Liver (tissue), 9 donors: ENCODE results near the gene ITGB1. TPM values are rescaled to one million over a fixed set of nuclear protein-coding genes. Genes with fewer than 3 reads are reported as not detected.

Source experiments
- DNase-seq: peaks from one replicate; pipeline ENCODE4 v3.0.0-alpha.2; 2017; ENCODE audit warnings: low spot score
- H3K27ac ChIP-seq, 2 donors: one replicate each; pipeline ENCODE4 v1.7.0; 2013; ENCODE audit warnings: inconsistent platforms in 2 of 2, low read length in 2 of 2, control low read depth in 1 of 2, low read depth in 1 of 2, mild to moderate bottlenecking in 1 of 2
- H3K27me3 ChIP-seq, 4 donors: one replicate each; pipeline versions ENCODE4 v1.6.1 to v1.7.0; 2013; ENCODE audit warnings: low read length in 3 of 4, inconsistent platforms in 1 of 4, mild to moderate bottlenecking in 1 of 4, moderate library complexity in 1 of 4; ENCODE audit not compliant: control insufficient read depth in 4 of 4, insufficient read depth in 4 of 4
- H3K36me3 ChIP-seq, 4 donors: one replicate each; pipeline versions ENCODE4 v1.6.1 to v1.7.0; 2013; ENCODE audit warnings: low read length in 3 of 4, mild to moderate bottlenecking in 3 of 4, low read depth in 1 of 4, moderate library complexity in 1 of 4; ENCODE audit not compliant: control insufficient read depth in 4 of 4, insufficient read depth in 3 of 4
- H3K4me1 ChIP-seq, 4 donors: one replicate each; pipeline versions ENCODE4 v1.6.1 to v1.7.0; 2013; ENCODE audit warnings: low read length in 3 of 4, mild to moderate bottlenecking in 3 of 4, moderate library complexity in 1 of 4; ENCODE audit not compliant: control insufficient read depth in 4 of 4, insufficient read depth in 4 of 4
- H3K4me3 ChIP-seq, 3 donors: one replicate each; pipeline versions ENCODE4 v1.6.1 to v1.7.0; 2013; ENCODE audit warnings: low read length in 3 of 3, control low read depth in 1 of 3, low read depth in 1 of 3, mild to moderate bottlenecking in 1 of 3
- H3K9ac ChIP-seq, 2 donors: one replicate each; pipeline ENCODE4 v1.7.0; 2013; ENCODE audit warnings: low read length in 2 of 2, mild to moderate bottlenecking in 2 of 2, moderate library complexity in 2 of 2, control low read depth in 1 of 2, low read depth in 1 of 2
- H3K9me3 ChIP-seq, 4 donors: one replicate each; pipeline versions ENCODE4 v1.6.1 to v1.7.0; 2013; ENCODE audit warnings: low read length in 3 of 4; ENCODE audit not compliant: control insufficient read depth in 4 of 4
- ATF3 ChIP-seq: IDR thresholded peaks from 2 replicates; pipeline ENCODE4 v1.6.1; 2016; ENCODE audit warnings: antibody characterized with exemption
- EGR1 ChIP-seq, 2 donors: IDR thresholded peaks; 2 replicates each; pipeline ENCODE4 v1.6.1; 2016 to 2018; ENCODE audit warnings: antibody characterized with exemption in 2 of 2, low read depth in 2 of 2
- FOXA1 ChIP-seq: IDR thresholded peaks from 2 replicates; pipeline ENCODE4 v1.6.1; 2016; ENCODE audit warnings: antibody characterized with exemption
- FOXA2 ChIP-seq: IDR thresholded peaks from 2 replicates; pipeline ENCODE4 v1.6.1; 2016; ENCODE audit warnings: antibody characterized with exemption
- HNF4A ChIP-seq, 2 donors: conservative IDR thresholded peaks; 2 replicates each; pipeline ENCODE4 v1.6.1; 2016; ENCODE audit warnings: antibody characterized with exemption in 2 of 2, mild to moderate bottlenecking in 2 of 2
- HNF4G ChIP-seq: IDR thresholded peaks from 2 replicates; pipeline ENCODE4 v1.6.1; 2016; ENCODE audit warnings: antibody characterized with exemption
- JUND ChIP-seq, 2 donors: IDR thresholded peaks; 2 replicates each; pipeline ENCODE4 v1.6.1; 2016; ENCODE audit warnings: antibody characterized with exemption in 2 of 2
- NR2F2 ChIP-seq: IDR thresholded peaks from 2 replicates; pipeline ENCODE4 v1.6.1; 2016; ENCODE audit warnings: antibody characterized with exemption
- RAD21 ChIP-seq, 2 donors: IDR thresholded peaks; 2 replicates each; pipeline ENCODE4 v1.6.1; 2016; ENCODE audit warnings: antibody characterized with exemption in 2 of 2, mild to moderate bottlenecking in 2 of 2
- RXRA ChIP-seq, 2 donors: IDR thresholded peaks; 2 replicates each; pipeline ENCODE4 v1.6.1; 2017 to 2018; ENCODE audit warnings: antibody characterized with exemption in 2 of 2, mild to moderate bottlenecking in 1 of 2
- SP1 ChIP-seq: IDR thresholded peaks from 2 replicates; pipeline ENCODE4 v1.6.1; 2018; ENCODE audit warnings: antibody characterized with exemption, mild to moderate bottlenecking
- TAF1 ChIP-seq: conservative IDR thresholded peaks from 2 replicates; pipeline ENCODE4 v1.6.1; 2016; ENCODE audit warnings: antibody characterized with exemption, mild to moderate bottlenecking
- YY1 ChIP-seq: IDR thresholded peaks from 2 replicates; pipeline ENCODE4 v1.6.1; 2016; ENCODE audit warnings: antibody characterized with exemption, mild to moderate bottlenecking
- ZBTB33 ChIP-seq: IDR thresholded peaks from 2 replicates; pipeline ENCODE4 v1.6.1; 2016; ENCODE audit warnings: antibody characterized with exemption
- WGBS: extraction: QIAGEN DNeasy Blood & Tissue Kit; methylation state at CpG from one replicate; pipeline ENCODE4 v1.1.7; 2013; 5-methylcytosine and 5-hydroxymethylcytosine counted together
- polyA plus RNA-seq, 2 donors: library from polyadenylated mRNA; stranded (reverse) in 1 of 2; unstranded in 1 of 2; fragments of 200-250 nt in 1 of 2; fragments of >200 nt in 1 of 2; fragmentation: Nextera tagmentation in 1 of 2; extraction: Ambion mirVana in 1 of 2; gene quantifications; one replicate each; pipeline versions ENCODE4 v1.2.1 to v1.2.3, GENCODE V29; 2013 to 2015
- total RNA-seq, 2 donors: library from RNA; depleted of rRNA; stranded (reverse); fragments of >200 nt; gene quantifications; one replicate each; pipeline ENCODE4 v1.2.3, GENCODE V29; 2014
- TF ChIP-seq, protein P1 (sequence below): IDR thresholded peaks from 2 replicates; pipeline ENCODE4 v1.6.1; 2016; ENCODE audit warnings: antibody characterized with exemption, mild to moderate bottlenecking
- TF ChIP-seq, protein P2 (sequence below): IDR thresholded peaks from 2 replicates; pipeline ENCODE4 v1.6.1; 2016; ENCODE audit warnings: antibody characterized with exemption
- donor health status: healthy.
- donor health status: healthy.
- donor health status: healthy.
- donor health status: healthy.
- donor health status: healthy.

The ITGB1 gene
- total and polyA plus RNA-seq, 4 donors: 109 to 308 (median 221) TPM

DNA sequence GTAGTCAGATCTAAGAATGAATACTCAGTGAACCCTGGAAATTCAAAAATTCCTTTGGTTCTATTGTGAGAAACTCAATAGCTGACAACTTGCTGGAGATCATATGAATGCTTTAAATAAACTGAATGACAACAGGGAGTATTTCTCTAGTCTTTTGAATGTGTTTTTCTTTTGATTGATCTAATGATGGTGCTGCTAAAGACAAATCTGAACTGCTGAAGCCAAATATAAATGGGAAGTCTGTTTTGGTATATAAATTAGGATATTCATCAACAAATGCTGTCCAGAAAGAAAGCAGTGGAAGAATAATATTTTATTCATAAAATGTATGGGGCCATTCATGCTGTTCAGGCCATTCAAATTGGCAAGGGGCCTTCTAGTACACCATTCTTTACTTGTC, 79.4 kb downstream of the ITGB1 start (continued):
- TF ChIP-seq, protein P1, sequence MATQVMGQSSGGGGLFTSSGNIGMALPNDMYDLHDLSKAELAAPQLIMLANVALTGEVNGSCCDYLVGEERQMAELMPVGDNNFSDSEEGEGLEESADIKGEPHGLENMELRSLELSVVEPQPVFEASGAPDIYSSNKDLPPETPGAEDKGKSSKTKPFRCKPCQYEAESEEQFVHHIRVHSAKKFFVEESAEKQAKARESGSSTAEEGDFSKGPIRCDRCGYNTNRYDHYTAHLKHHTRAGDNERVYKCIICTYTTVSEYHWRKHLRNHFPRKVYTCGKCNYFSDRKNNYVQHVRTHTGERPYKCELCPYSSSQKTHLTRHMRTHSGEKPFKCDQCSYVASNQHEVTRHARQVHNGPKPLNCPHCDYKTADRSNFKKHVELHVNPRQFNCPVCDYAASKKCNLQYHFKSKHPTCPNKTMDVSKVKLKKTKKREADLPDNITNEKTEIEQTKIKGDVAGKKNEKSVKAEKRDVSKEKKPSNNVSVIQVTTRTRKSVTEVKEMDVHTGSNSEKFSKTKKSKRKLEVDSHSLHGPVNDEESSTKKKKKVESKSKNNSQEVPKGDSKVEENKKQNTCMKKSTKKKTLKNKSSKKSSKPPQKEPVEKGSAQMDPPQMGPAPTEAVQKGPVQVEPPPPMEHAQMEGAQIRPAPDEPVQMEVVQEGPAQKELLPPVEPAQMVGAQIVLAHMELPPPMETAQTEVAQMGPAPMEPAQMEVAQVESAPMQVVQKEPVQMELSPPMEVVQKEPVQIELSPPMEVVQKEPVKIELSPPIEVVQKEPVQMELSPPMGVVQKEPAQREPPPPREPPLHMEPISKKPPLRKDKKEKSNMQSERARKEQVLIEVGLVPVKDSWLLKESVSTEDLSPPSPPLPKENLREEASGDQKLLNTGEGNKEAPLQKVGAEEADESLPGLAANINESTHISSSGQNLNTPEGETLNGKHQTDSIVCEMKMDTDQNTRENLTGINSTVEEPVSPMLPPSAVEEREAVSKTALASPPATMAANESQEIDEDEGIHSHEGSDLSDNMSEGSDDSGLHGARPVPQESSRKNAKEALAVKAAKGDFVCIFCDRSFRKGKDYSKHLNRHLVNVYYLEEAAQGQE: no peak
- TF ChIP-seq SP1: no peak
- no peak for TF ChIP-seq FOXA1
- TF ChIP-seq, protein P2, sequence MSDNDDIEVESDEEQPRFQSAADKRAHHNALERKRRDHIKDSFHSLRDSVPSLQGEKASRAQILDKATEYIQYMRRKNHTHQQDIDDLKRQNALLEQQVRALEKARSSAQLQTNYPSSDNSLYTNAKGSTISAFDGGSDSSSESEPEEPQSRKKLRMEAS: no peak

- no peak overlapping the region for H3K9ac ChIP-seq
- H3K36me3 ChIP-seq: no peaks in the 10 kb centered on the region
- H3K9me3 ChIP-seq: no peaks in the 10 kb centered on the region
- no peaks in the 10 kb centered on the region for H3K4me1 ChIP-seq
- no peak overlapping the region for H3K27ac ChIP-seq
- no peaks in the 10 kb centered on the region for H3K27me3 ChIP-seq
- H3K4me3 ChIP-seq: no peak overlapping the region
- no peak for DNase-seq
- TF ChIP-seq EGR1 (IDR thresholded peaks at IDR 0.05; ENCODE audit: low read depth in 2 of 2) (no peak), RAD21 (IDR thresholded peaks at IDR 0.05) (no peak), JUND (IDR thresholded peaks at IDR 0.05) (no peak)
- TF ChIP-seq, protein P1: no peak
Observed at GRCh38 chr10:32877915-32878314, 80.1 kb downstream of the ITGB1 start.

DNA sequence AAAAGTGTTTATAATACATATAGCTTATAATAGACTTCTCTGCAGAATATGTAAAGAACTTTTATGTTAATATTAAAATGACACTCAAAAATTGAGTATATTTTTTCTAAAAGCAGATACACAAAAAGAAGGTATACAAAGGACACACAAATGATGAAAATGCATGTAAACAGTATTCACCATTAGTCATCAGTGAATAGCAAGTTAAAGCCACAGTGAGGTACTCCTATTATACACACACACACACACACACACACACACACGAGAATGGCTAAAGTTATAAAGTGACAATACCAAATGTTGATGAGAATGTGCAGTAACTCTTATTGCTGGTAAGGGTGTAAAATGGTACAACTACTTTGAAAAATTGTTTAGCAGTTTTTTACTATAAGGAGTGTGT, 92.9 kb downstream of the ITGB1 start:
- 69% methylated on average over 1 of the region's 1 CpG for WGBS
- Histone ChIP-seq H3K27ac (no peak overlapping the region), H3K9me3 (no peaks in the 10 kb centered on the region), H3K27me3 (no peaks in the 10 kb centered on the region), H3K4me1 (no peaks in the 10 kb centered on the region), H3K9ac (no peak overlapping the region), H3K4me3 (no peak overlapping the region), H3K36me3 (no peaks in the 10 kb centered on the region)
- TF ChIP-seq NR2F2 (no peak), TAF1 (no peak), FOXA2 (no peak), EGR1 (IDR thresholded peaks at IDR 0.05; ENCODE audit: low read depth in 2 of 2) (no peak), RXRA (IDR thresholded peaks at IDR 0.05) (no peak), HNF4G (no peak), ATF3 (no peak), RAD21 (IDR thresholded peaks at IDR 0.05) (no peak), SP1 (no peak), HNF4A (conservative IDR thresholded peaks at IDR 0.05) (no peak), YY1 (no peak), ZBTB33 (no peak)
- TF ChIP-seq, protein P1: no peak
- TF ChIP-seq, protein P2: no peak
- no peak for DNase-seq
